Middle frontal gyrus (tissue), 1 donor: ENCODE data around the gene SLC23A1.
"Not testable (repeated sequence)": the region's sequence is repeated elsewhere in the genome, so short reads cannot be mapped to it uniquely, and the experiment has no call there.

Experiments
- DNase-seq: peaks from one replicate; pipeline ENCODE4 v3.0.0-alpha.2; 2015; ENCODE audit warnings: low spot score; ENCODE audit errors: extremely low spot score

Gene SLC23A1

GRCh38 chr5:139383275-139383992 lies at the start of gene SLC23A1:
Gene SLC23A1 (minus strand): TSS chr5:139383297. CDS start chr5:139383253, 44 bp downstream.
- no peak for DNase-seq

- DNase-seq = no peak
These were observed 48.6 kb upstream of the SLC23A1 start for GRCh38 chr5:139431706-139432105.

- DNase-seq = no peak
These were observed 46.9 kb upstream of the SLC23A1 start for GRCh38 chr5:139430015-139430414.

- no peak for DNase-seq
These were observed 43.2 kb upstream of the SLC23A1 start for GRCh38 chr5:139426203-139426885.

GRCh38 chr5:139425497-139425896 lies 42.4 kb upstream of the SLC23A1 start:
- no peak for DNase-seq

- DNase-seq = peak; percentile 61
These were observed 39.3 kb upstream of the SLC23A1 start for GRCh38 chr5:139422307-139422893.

GRCh38 chr5:139419226-139420192 lies 36.4 kb upstream of the SLC23A1 start:
- DNase-seq = no peak

GRCh38 chr5:139418793-139419192 lies 35.7 kb upstream of the SLC23A1 start:
- DNase-seq = no peak

- peak; percentile 71 for DNase-seq
These were observed 34.1 kb upstream of the SLC23A1 start for GRCh38 chr5:139417214-139417613.

- DNase-seq = no peak
These were observed 33.6 kb upstream of the SLC23A1 start for GRCh38 chr5:139416651-139417050.

- no peak for DNase-seq
These were observed 32.8 kb upstream of the SLC23A1 start for GRCh38 chr5:139415869-139416268.

- DNase-seq = peak; percentile 69
These were observed 32.2 kb upstream of the SLC23A1 start for GRCh38 chr5:139415221-139415861.

GRCh38 chr5:139414581-139415130 lies 31.6 kb upstream of the SLC23A1 start:
- DNase-seq = no peak

- no peak for DNase-seq
These were observed 30.9 kb upstream of the SLC23A1 start for GRCh38 chr5:139413963-139414362.

GRCh38 chr5:139413153-139413552 lies 30.1 kb upstream of the SLC23A1 start:
- no peak for DNase-seq

- peak; percentile 62 for DNase-seq
These were observed 28.1 kb upstream of the SLC23A1 start for GRCh38 chr5:139410993-139411828.

- DNase-seq = no peak
These were observed 27.3 kb upstream of the SLC23A1 start for GRCh38 chr5:139410121-139410992.

GRCh38 chr5:139409116-139409515 lies 26.0 kb upstream of the SLC23A1 start:
- DNase-seq = not testable (repeated sequence)

- no peak for DNase-seq
These were observed 25.1 kb upstream of the SLC23A1 start for GRCh38 chr5:139408191-139408590.
